ENCODE measurements around the gene GALNT18.

The GALNT18 gene

GRCh38 chr11:11461473-11461872, 160.3 kb downstream of the GALNT18 start:
- Histone ChIP-seq H3K27ac (ENCODE audit: insufficient read depth in 1 of 2, low read depth in 1 of 2, low read length in 2 of 2, poor library complexity in 1 of 2, severe bottlenecking in 2 of 2) (no peak overlapping the region), H3K36me3 (ENCODE audit: control insufficient read depth in 4 of 4, insufficient read depth in 4 of 4, low read length in 3 of 4) (no peaks in the 10 kb centered on the region), H3K4me1 (ENCODE audit: control extremely low read depth in 1 of 4, control insufficient read depth in 4 of 4, insufficient read depth in 4 of 4, low read length in 3 of 4) (no peaks in the 10 kb centered on the region), H3K9me3 (ENCODE audit: control extremely low read depth in 1 of 5, control insufficient read depth in 4 of 5, insufficient read depth in 2 of 5, low read depth in 1 of 5, low read length in 4 of 5) (peaks cover 0 to 7% (median 0%) of the 10 kb centered on the region in 5 experiments), H3K27me3 (replicated peaks in 2 of 5; ENCODE audit: control insufficient read depth in 4 of 5, insufficient read depth in 5 of 5, low read length in 4 of 5) (peaks cover 0 to 4% (median 0%) of the 10 kb centered on the region in 5 experiments), H3K4me3 (ENCODE audit: control insufficient read depth in 1 of 7, extremely low read depth in 1 of 7, insufficient read depth in 4 of 7, low read depth in 2 of 7, low read length in 6 of 7) (no peak overlapping the region)
- ChIA-PET POLR2A (no interaction called here), CTCF (interaction anchor here (1.3 kb wide), 1 partner anchor 11 kb away, joined by 3 read pairs; no protein-coding TSS in a partner anchor)
- 95% methylated on average over 10 of the region's 10 CpGs for WGBS (ENCODE audit: insufficient coverage)
- no peak for DNase-seq

- Histone ChIP-seq H3K36me3 (ENCODE audit: control insufficient read depth in 4 of 4, insufficient read depth in 4 of 4, low read length in 3 of 4) (no peaks in the 10 kb centered on the region), H3K27me3 (replicated peaks in 2 of 5; ENCODE audit: control insufficient read depth in 4 of 5, insufficient read depth in 5 of 5, low read length in 4 of 5) (peaks cover 0 to 12% (median 0%) of the 10 kb centered on the region in 5 experiments), H3K27ac (ENCODE audit: insufficient read depth in 1 of 2, low read depth in 1 of 2, low read length in 2 of 2, poor library complexity in 1 of 2, severe bottlenecking in 2 of 2) (no peak overlapping the region), H3K9me3 (ENCODE audit: control extremely low read depth in 1 of 5, control insufficient read depth in 4 of 5, insufficient read depth in 2 of 5, low read depth in 1 of 5, low read length in 4 of 5) (peaks cover 0 to 7% (median 0%) of the 10 kb centered on the region in 5 experiments), H3K4me3 (ENCODE audit: control insufficient read depth in 1 of 7, extremely low read depth in 1 of 7, insufficient read depth in 4 of 7, low read depth in 2 of 7, low read length in 6 of 7) (no peak overlapping the region), H3K4me1 (ENCODE audit: control extremely low read depth in 1 of 4, control insufficient read depth in 4 of 4, insufficient read depth in 4 of 4, low read length in 3 of 4) (no peaks in the 10 kb centered on the region)
- ChIA-PET POLR2A (no interaction called here), CTCF (interaction anchor here (0.7 kb wide), 1 partner anchor 9 kb away, joined by 3 read pairs; no protein-coding TSS in a partner anchor)
- no peak for DNase-seq
- WGBS (ENCODE audit: insufficient coverage) = 100% methylated on average over 1 of the region's 3 CpGs
Measured at GRCh38 chr11:11459578-11459977, 162.2 kb downstream of the GALNT18 start.

GRCh38 chr11:11458485-11458884, 163.3 kb downstream of the GALNT18 start:
- WGBS (ENCODE audit: insufficient coverage) = 93% methylated on average over 8 of the region's 9 CpGs
- Histone ChIP-seq H3K9me3 (ENCODE audit: control extremely low read depth in 1 of 5, control insufficient read depth in 4 of 5, insufficient read depth in 2 of 5, low read depth in 1 of 5, low read length in 4 of 5) (peaks cover 0 to 7% (median 0%) of the 10 kb centered on the region in 5 experiments), H3K36me3 (ENCODE audit: control insufficient read depth in 4 of 4, insufficient read depth in 4 of 4, low read length in 3 of 4) (no peaks in the 10 kb centered on the region), H3K4me3 (ENCODE audit: control insufficient read depth in 1 of 7, extremely low read depth in 1 of 7, insufficient read depth in 4 of 7, low read depth in 2 of 7, low read length in 6 of 7) (no peak overlapping the region), H3K27ac (ENCODE audit: insufficient read depth in 1 of 2, low read depth in 1 of 2, low read length in 2 of 2, poor library complexity in 1 of 2, severe bottlenecking in 2 of 2) (no peak overlapping the region), H3K4me1 (ENCODE audit: control extremely low read depth in 1 of 4, control insufficient read depth in 4 of 4, insufficient read depth in 4 of 4, low read length in 3 of 4) (no peaks in the 10 kb centered on the region), H3K27me3 (replicated peaks in 2 of 5; ENCODE audit: control insufficient read depth in 4 of 5, insufficient read depth in 5 of 5, low read length in 4 of 5) (peaks cover 0 to 18% (median 0%) of the 10 kb centered on the region in 5 experiments)
- POLR2A ChIA-PET = no interaction called here
- no peak for DNase-seq
- CTCF ChIA-PET = no interaction called here

- H3K4me3 ChIP-seq (ENCODE audit: control insufficient read depth in 1 of 7, extremely low read depth in 1 of 7, insufficient read depth in 4 of 7, low read depth in 2 of 7, low read length in 6 of 7) = no peak overlapping the region
- H3K36me3 ChIP-seq (ENCODE audit: control insufficient read depth in 4 of 4, insufficient read depth in 4 of 4, low read length in 3 of 4) = no peaks in the 10 kb centered on the region
- no peaks in the 10 kb centered on the region for H3K4me1 ChIP-seq (ENCODE audit: control extremely low read depth in 1 of 4, control insufficient read depth in 4 of 4, insufficient read depth in 4 of 4, low read length in 3 of 4)
- H3K27ac ChIP-seq (ENCODE audit: insufficient read depth in 1 of 2, low read depth in 1 of 2, low read length in 2 of 2, poor library complexity in 1 of 2, severe bottlenecking in 2 of 2) = no peak overlapping the region
- peaks cover 0 to 7% (median 0%) of the 10 kb centered on the region in 5 experiments for H3K9me3 ChIP-seq (ENCODE audit: control extremely low read depth in 1 of 5, control insufficient read depth in 4 of 5, insufficient read depth in 2 of 5, low read depth in 1 of 5, low read length in 4 of 5)
- WGBS (ENCODE audit: insufficient coverage) = 100% methylated on average over 3 of the region's 5 CpGs
- ChIA-PET CTCF (no interaction called here), POLR2A (no interaction called here)
- H3K27me3 ChIP-seq (replicated peaks in 2 of 5; ENCODE audit: control insufficient read depth in 4 of 5, insufficient read depth in 5 of 5, low read length in 4 of 5) = peaks cover 0 to 21% (median 0%) of the 10 kb centered on the region in 5 experiments
- DNase-seq = no peak
Measured at GRCh38 chr11:11458001-11458400, 163.8 kb downstream of the GALNT18 start.

GRCh38 chr11:11456866-11457265, 164.9 kb downstream of the GALNT18 start:
- no peaks in the 10 kb centered on the region for H3K4me1 ChIP-seq (ENCODE audit: control extremely low read depth in 1 of 4, control insufficient read depth in 4 of 4, insufficient read depth in 4 of 4, low read length in 3 of 4)
- peaks cover 0 to 22% (median 0%) of the 10 kb centered on the region in 5 experiments for H3K27me3 ChIP-seq (replicated peaks in 2 of 5; ENCODE audit: control insufficient read depth in 4 of 5, insufficient read depth in 5 of 5, low read length in 4 of 5)
- 93% methylated on average over 3 of the region's 3 CpGs for WGBS (ENCODE audit: insufficient coverage)
- CTCF ChIA-PET = no interaction called here
- DNase-seq = no peak
- no peak overlapping the region for H3K4me3 ChIP-seq (ENCODE audit: control insufficient read depth in 1 of 7, extremely low read depth in 1 of 7, insufficient read depth in 4 of 7, low read depth in 2 of 7, low read length in 6 of 7)
- no peak overlapping the region for H3K27ac ChIP-seq (ENCODE audit: insufficient read depth in 1 of 2, low read depth in 1 of 2, low read length in 2 of 2, poor library complexity in 1 of 2, severe bottlenecking in 2 of 2)
- H3K36me3 ChIP-seq (ENCODE audit: control insufficient read depth in 4 of 4, insufficient read depth in 4 of 4, low read length in 3 of 4) = no peaks in the 10 kb centered on the region
- POLR2A ChIA-PET = no interaction called here
- H3K9me3 ChIP-seq (ENCODE audit: control extremely low read depth in 1 of 5, control insufficient read depth in 4 of 5, insufficient read depth in 2 of 5, low read depth in 1 of 5, low read length in 4 of 5) = peaks cover 0 to 7% (median 0%) of the 10 kb centered on the region in 5 experiments

GRCh38 chr11:11454671-11455223, 167.1 kb downstream of the GALNT18 start:
- H3K27me3 ChIP-seq (replicated peaks in 2 of 5; ENCODE audit: control insufficient read depth in 4 of 5, insufficient read depth in 5 of 5, low read length in 4 of 5) = peaks cover 0 to 27% (median 0%) of the 10 kb centered on the region in 5 experiments
- H3K4me3 ChIP-seq (ENCODE audit: control insufficient read depth in 1 of 7, extremely low read depth in 1 of 7, insufficient read depth in 4 of 7, low read depth in 2 of 7, low read length in 6 of 7) = no peak overlapping the region
- H3K27ac ChIP-seq (ENCODE audit: insufficient read depth in 1 of 2, low read depth in 1 of 2, low read length in 2 of 2, poor library complexity in 1 of 2, severe bottlenecking in 2 of 2) = no peak overlapping the region
- ChIA-PET CTCF (no interaction called here), POLR2A (no interaction called here)
- H3K9me3 ChIP-seq (ENCODE audit: control extremely low read depth in 1 of 5, control insufficient read depth in 4 of 5, insufficient read depth in 2 of 5, low read depth in 1 of 5, low read length in 4 of 5) = peaks cover 0 to 5% (median 0%) of the 10 kb centered on the region in 5 experiments
- no peaks in the 10 kb centered on the region for H3K36me3 ChIP-seq (ENCODE audit: control insufficient read depth in 4 of 4, insufficient read depth in 4 of 4, low read length in 3 of 4)
- 92% methylated on average over 3 of the region's 3 CpGs for WGBS (ENCODE audit: insufficient coverage)
- no peak for DNase-seq
- H3K4me1 ChIP-seq (ENCODE audit: control extremely low read depth in 1 of 4, control insufficient read depth in 4 of 4, insufficient read depth in 4 of 4, low read length in 3 of 4) = no peaks in the 10 kb centered on the region

- H3K27me3 ChIP-seq (replicated peaks in 2 of 5; ENCODE audit: control insufficient read depth in 4 of 5, insufficient read depth in 5 of 5, low read length in 4 of 5) = peaks cover 0 to 26% (median 0%) of the 10 kb centered on the region in 5 experiments
- ChIA-PET CTCF (no interaction called here), POLR2A (no interaction called here)
- H3K27ac ChIP-seq (ENCODE audit: insufficient read depth in 1 of 2, low read depth in 1 of 2, low read length in 2 of 2, poor library complexity in 1 of 2, severe bottlenecking in 2 of 2) = no peak overlapping the region
- no peak for DNase-seq
- no peaks in the 10 kb centered on the region for H3K9me3 ChIP-seq (ENCODE audit: control extremely low read depth in 1 of 5, control insufficient read depth in 4 of 5, insufficient read depth in 2 of 5, low read depth in 1 of 5, low read length in 4 of 5)
- peaks cover 0 to 2% (median 0%) of the 10 kb centered on the region in 4 experiments for H3K4me1 ChIP-seq (ENCODE audit: control extremely low read depth in 1 of 4, control insufficient read depth in 4 of 4, insufficient read depth in 4 of 4, low read length in 3 of 4)
- no peaks in the 10 kb centered on the region for H3K36me3 ChIP-seq (ENCODE audit: control insufficient read depth in 4 of 4, insufficient read depth in 4 of 4, low read length in 3 of 4)
- 97% methylated on average over 4 of the region's 4 CpGs for WGBS (ENCODE audit: insufficient coverage)
- no peak overlapping the region for H3K4me3 ChIP-seq (ENCODE audit: control insufficient read depth in 1 of 7, extremely low read depth in 1 of 7, insufficient read depth in 4 of 7, low read depth in 2 of 7, low read length in 6 of 7)
Measured at GRCh38 chr11:11451501-11452005, 170.3 kb downstream of the GALNT18 start.

All from common myeloid progenitor, CD34-positive (primary cell).